ENCODE measurements around the gene HLCS. TPM values are rescaled to one million over a fixed set of nuclear protein-coding genes. Genes with fewer than 3 reads are reported as not detected.

HLCS gene
- total RNA-seq, 2 experiments from 2014 or later: 15.5 to 16.8 TPM

DNA sequence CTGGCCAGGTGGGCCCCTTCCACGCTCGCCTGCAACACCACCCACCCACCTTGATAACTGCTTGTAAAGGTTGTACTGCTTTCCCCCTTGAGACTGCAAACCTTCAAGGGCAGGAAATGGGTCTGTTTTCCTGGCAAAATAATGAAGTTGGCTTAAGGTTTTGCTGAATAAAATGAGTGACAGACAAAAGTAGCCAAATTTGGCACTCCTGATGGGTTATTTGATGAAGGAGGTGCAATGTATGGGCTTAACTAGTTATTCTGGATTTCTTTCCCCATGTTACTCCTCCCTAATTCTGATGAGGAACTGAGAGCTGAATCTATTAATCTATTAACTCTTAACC is 14.6 kb upstream of the HLCS start:
- Mint-ChIP-seq H3K36me3 (ENCODE audit: low read depth) (no peaks in the 10 kb centered on the region), H3K9me3 (ENCODE audit: insufficient read depth) (no peaks in the 10 kb centered on the region), H3K27ac (peak overlapping the region; percentile 63), H3K4me1 (ENCODE audit: low read depth) (peaks cover 34% of the 10 kb centered on the region), H3K4me3 (peak overlapping the region; percentile 62), H3K27me3 (ENCODE audit: low read depth) (peaks cover 4% of the 10 kb centered on the region)
- DNase-seq: no peak
- no peak for ATAC-seq
- ChIA-PET POLR2A (no interaction called here), CTCF (interaction anchor here (1.2 kb wide), 1 partner anchor 23 kb away, joined by 3 read pairs; no protein-coding TSS in a partner anchor)

DNA sequence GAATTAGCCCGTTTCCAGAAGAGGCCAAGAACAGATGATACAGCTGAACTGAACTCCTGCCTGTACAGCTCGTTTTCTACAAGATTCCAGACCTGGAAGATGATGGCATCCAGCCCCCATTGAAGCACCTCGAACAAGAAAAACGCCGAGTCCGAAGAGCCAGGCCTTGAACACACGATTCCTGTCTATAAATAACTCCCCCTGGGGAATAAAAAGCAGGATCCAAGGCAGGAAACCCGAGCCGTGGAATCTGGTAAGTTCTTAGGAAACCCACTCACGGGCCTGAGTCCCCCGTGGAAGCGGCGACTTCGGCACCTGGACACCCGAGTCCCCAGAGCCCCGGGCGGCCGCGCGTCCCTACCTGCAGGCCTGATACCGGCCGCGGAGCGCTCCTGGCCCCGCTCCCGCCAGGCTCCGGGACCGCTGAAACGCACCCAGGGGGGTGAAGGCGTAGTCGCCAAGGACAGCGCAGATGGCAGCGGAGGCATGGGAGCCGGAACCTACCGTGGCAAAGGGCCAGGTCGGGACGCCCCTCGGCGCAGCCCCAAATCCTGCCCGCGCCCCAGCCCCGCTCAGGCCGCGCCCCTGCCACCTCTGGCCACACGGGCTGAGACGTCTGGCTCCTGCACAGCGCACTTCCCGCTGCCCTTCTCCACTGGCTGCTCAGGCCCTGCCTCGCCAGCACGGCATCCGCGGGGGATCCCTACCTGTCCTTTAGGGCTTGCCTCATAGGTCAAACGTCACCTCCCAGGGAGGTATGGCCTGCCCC is 14.0 kb upstream of the HLCS start:
- CTCF ChIA-PET: interaction anchor here (2.2 kb wide), 2 partner anchors 9 to 13 kb away, joined by 6 to 9 read pairs; partner anchors contain the start of gene HLCS

DNA sequence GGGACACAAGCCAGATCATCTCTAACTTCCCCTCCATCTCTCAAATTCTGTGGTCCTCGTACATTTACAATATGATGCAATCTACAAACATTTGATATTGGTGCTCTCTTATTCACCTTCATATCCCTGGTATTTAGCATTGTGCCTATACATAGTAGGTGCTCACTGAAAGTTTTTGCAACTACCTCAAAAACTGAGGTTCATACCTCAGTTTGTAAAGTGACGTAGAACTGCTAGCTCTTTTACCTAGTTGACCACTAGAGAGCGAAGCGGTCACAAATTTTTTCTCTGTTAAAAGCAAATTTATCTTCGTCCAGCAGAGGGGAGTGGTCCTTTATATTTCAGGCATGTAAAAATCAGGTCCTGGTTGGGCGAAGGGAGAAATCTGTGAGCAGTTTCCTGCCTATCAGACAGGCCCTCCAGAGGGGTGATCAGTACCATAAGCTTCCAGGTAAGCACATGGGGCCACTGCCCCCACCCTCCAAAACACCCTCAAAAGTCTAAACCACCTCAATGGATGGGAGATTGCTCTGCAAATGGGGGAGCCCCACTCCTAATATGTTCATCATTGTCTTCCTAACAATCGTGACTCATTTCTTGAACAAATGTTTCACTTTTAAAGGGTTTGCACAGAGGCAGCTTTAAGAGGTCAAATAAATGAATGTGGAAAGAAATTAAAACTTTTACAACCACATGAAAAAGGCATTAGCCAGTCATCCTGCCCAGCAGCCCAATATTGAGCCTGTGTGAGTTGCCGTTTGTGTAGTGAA is 10.6 kb upstream of the HLCS start:
- H3K4me3 Mint-ChIP-seq: no peak overlapping the region
- ChIA-PET CTCF (interaction anchor here (0.6 to 3.7 kb wide), 21 partner anchors 10 to 287 kb away, joined by 3 to 34 read pairs (median 4); partner anchors contain the start of gene HLCS), POLR2A (interaction anchor here (0.8 to 0.9 kb wide), 2 partner anchors 10 to 587 kb away, joined by 3 read pairs; partner anchors contain the start of gene HLCS)
- ATAC-seq: peak; percentile 65
- no peaks in the 10 kb centered on the region for H3K9me3 Mint-ChIP-seq (ENCODE audit: insufficient read depth)
- peaks cover 2% of the 10 kb centered on the region for H3K27me3 Mint-ChIP-seq (ENCODE audit: low read depth)
- peak overlapping the region; percentile 32 for H3K27ac Mint-ChIP-seq
- H3K36me3 Mint-ChIP-seq (ENCODE audit: low read depth): no peaks in the 10 kb centered on the region
- peak; percentile 56 for DNase-seq
- H3K4me1 Mint-ChIP-seq (ENCODE audit: low read depth): peaks cover 28% of the 10 kb centered on the region

More for the DNA sequence above, 14.0 kb upstream of the HLCS start:
- Mint-ChIP-seq H3K4me1 (ENCODE audit: low read depth) (peaks cover 29% of the 10 kb centered on the region), H3K27ac (peak overlapping the region; percentile 63), H3K9me3 (ENCODE audit: insufficient read depth) (no peaks in the 10 kb centered on the region), H3K27me3 (ENCODE audit: low read depth) (peaks cover 4% of the 10 kb centered on the region), H3K36me3 (ENCODE audit: low read depth) (no peaks in the 10 kb centered on the region), H3K4me3 (peak overlapping the region; percentile 62)
- ATAC-seq: peak; percentile 74
- POLR2A ChIA-PET: no interaction called here
- no peak for DNase-seq

DNA sequence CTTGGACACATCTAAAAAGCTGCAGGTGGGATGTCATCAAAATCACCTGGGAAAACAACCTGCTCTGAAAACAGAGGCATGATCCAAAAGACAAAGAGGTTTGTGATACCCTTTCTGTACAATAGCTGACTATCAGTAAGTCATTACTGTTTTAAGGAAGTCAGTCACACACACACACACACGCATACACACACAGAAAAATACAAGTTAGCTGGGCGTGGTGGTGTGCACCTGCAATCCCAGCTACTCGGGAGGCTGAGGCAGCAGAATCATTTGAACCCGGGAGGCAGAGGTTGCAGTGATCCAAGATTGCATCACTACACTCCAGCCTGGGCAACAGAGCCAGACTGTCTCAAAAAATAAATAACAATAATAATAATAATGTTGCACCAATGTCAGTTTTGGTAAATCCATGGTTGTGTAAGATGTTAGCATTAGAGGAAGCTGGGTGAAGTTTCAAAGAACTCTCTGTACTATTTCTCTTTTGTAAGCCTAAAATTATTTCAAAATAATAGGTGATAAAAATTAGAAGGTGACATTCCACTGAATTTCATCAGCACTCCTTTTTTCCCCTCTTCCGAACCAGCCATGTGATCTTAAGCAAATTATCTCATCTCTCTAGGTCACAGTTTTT is 9.9 kb upstream of the HLCS start:
- ATAC-seq (no peak), DNase-seq (no peak)
- Mint-ChIP-seq H3K4me3 (no peak overlapping the region), H3K27ac (peak overlapping the region; percentile 32), H3K36me3 (ENCODE audit: low read depth) (no peaks in the 10 kb centered on the region), H3K27me3 (ENCODE audit: low read depth) (peaks cover 2% of the 10 kb centered on the region), H3K4me1 (ENCODE audit: low read depth) (peaks cover 23% of the 10 kb centered on the region), H3K9me3 (ENCODE audit: insufficient read depth) (no peaks in the 10 kb centered on the region)
- POLR2A ChIA-PET: interaction anchor here (0.9 kb wide), 1 partner anchor 588 kb away, joined by 3 read pairs; no protein-coding TSS in a partner anchor
- CTCF ChIA-PET: interaction anchor here (0.6 to 3.7 kb wide), 21 partner anchors 11 to 288 kb away, joined by 3 to 34 read pairs (median 4); partner anchors contain the start of gene HLCS

DNA sequence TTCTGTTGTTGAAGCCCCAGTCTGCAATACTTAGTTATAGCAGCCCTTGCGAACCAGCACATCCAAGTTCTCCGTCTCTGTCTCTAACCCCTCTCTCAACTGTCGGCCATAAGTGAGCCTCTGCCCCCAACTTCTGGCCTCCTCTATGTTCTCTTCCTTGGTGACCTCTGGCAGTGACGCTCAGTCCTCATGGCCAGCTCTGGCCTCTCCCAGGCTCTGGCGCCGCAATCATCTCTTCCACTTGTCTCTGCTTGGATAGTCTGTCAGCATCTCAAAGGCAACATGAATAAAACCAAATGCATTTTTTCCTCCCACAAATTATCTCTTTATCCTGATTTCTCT is 8.4 kb upstream of the HLCS start:
- Mint-ChIP-seq H3K4me1 (ENCODE audit: low read depth) (peaks cover 15% of the 10 kb centered on the region), H3K27ac (no peak overlapping the region), H3K4me3 (no peak overlapping the region), H3K9me3 (ENCODE audit: insufficient read depth) (no peaks in the 10 kb centered on the region), H3K27me3 (ENCODE audit: low read depth) (no peaks in the 10 kb centered on the region), H3K36me3 (ENCODE audit: low read depth) (no peaks in the 10 kb centered on the region)
- DNase-seq (no peak), ATAC-seq (no peak)
- POLR2A ChIA-PET: interaction anchor here (1.3 kb wide), 1 partner anchor 8 kb away, joined by 5 read pairs; no protein-coding TSS in a partner anchor
- CTCF ChIA-PET: interaction anchor here (1.2 to 3.7 kb wide), 4 partner anchors 9 to 36 kb away, joined by 3 to 34 read pairs (median 22); partner anchors contain the start of gene HLCS

DNA sequence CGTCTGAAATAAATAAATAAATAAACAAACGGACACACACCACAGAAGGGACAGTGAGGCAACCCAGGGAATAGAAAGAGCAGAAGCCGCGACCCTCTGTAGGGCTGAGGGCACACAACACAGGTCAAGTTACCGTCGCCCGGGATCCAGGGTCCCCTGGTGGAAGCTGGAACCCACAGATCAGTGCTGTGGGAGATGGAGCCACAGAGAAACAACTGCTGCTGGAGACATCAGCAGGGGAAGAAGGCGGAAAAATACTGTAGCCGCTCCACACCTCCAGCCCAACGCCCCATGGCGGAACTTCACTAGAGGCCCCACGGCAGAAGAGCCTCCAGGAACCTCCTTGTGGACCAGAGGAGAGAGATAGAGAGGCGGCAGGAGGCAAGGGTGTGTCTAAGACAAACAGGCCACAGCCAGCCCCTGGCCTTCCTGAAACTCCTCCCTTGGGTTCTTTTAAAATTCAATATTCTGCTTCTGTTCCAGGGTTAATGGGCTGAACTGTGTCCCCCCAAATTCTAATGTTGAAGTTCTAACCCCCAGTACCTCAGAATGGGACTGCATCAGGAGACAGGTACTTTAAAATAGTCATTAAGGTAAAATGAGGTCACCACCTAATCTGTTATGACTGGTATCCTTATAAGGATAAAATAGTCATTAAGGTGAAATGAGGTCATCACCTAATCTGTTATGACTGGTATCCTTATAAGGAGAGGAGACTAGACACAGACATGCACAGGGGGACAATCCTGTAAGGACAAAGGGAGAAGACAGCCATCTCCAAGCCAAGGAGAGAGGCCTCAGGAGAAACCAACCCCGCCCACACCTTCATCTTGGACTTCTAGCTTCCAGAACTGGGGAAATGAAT is 7.7 kb upstream of the HLCS start:
- ATAC-seq (no peak), DNase-seq (no peak)
- Mint-ChIP-seq H3K9me3 (ENCODE audit: insufficient read depth) (no peaks in the 10 kb centered on the region), H3K4me1 (ENCODE audit: low read depth) (peaks cover 15% of the 10 kb centered on the region), H3K27me3 (ENCODE audit: low read depth) (no peaks in the 10 kb centered on the region), H3K27ac (no peak overlapping the region), H3K4me3 (no peak overlapping the region), H3K36me3 (ENCODE audit: low read depth) (no peaks in the 10 kb centered on the region)
- POLR2A ChIA-PET: no interaction called here
- CTCF ChIA-PET: interaction anchor here (3.7 kb wide), 1 partner anchor 16 kb away, joined by 34 read pairs; no protein-coding TSS in a partner anchor

DNA sequence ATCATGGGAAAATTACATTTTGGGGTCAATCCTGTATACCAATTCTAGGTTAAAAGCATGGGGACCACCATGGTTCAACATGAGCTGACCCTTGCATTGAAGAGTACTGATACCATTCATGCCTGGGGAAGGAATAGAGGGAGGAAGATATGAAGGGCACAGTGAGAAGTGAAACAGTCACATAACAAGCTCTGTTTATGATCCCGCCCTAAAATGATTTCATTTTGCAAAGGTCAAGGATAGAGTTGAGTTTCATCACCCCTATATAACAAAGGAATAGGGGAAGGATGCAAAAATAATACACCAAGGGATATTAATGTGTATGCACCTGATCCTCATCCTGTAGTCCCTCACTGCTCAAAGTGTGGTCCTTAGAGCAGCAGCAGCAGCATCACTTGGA is 2.5 kb upstream of the HLCS start:
- Mint-ChIP-seq H3K4me1 (ENCODE audit: low read depth) (peaks cover 21% of the 10 kb centered on the region), H3K27ac (no peak overlapping the region), H3K9me3 (ENCODE audit: insufficient read depth) (no peaks in the 10 kb centered on the region), H3K36me3 (ENCODE audit: low read depth) (no peaks in the 10 kb centered on the region), H3K4me3 (no peak overlapping the region), H3K27me3 (ENCODE audit: low read depth) (no peaks in the 10 kb centered on the region)
- ATAC-seq (no peak), DNase-seq (no peak)
- CTCF ChIA-PET: interaction anchor here (2.5 kb wide), 1 partner anchor 41 kb away, joined by 6 read pairs; no protein-coding TSS in a partner anchor
- POLR2A ChIA-PET: interaction anchor here (1.0 kb wide), 1 partner anchor 20 kb away, joined by 3 read pairs; no protein-coding TSS in a partner anchor

DNA sequence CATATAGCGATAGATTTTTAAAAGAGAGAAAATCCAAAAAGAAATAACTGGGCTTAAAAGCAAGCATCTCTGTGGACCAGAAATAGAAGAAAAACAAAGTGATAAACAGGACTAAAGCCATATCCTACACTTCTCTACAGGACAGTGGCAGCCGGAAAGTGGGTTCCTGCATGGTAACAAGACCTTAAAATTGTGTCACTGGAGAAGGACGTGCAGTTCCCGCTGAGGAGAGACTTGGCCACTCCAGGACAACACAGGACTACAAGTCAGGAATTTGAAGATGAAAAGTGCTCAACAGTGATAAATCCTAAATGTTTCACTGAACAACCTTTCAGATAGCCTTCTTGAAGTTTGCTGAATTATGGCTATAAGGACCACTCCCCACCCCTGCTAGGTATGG is 1.9 kb upstream of the HLCS start:
- no peaks in the 10 kb centered on the region for H3K36me3 Mint-ChIP-seq (ENCODE audit: low read depth)
- ChIA-PET CTCF (interaction anchor here (2.1 to 2.5 kb wide), 3 partner anchors 11 to 42 kb away, joined by 6 to 8 read pairs (median 6); no protein-coding TSS in a partner anchor), POLR2A (no interaction called here)
- no peak overlapping the region for H3K4me3 Mint-ChIP-seq
- no peaks in the 10 kb centered on the region for H3K9me3 Mint-ChIP-seq (ENCODE audit: insufficient read depth)
- peaks cover 21% of the 10 kb centered on the region for H3K4me1 Mint-ChIP-seq (ENCODE audit: low read depth)
- no peaks in the 10 kb centered on the region for H3K27me3 Mint-ChIP-seq (ENCODE audit: low read depth)
- no peak for ATAC-seq
- no peak overlapping the region for H3K27ac Mint-ChIP-seq
- DNase-seq: no peak

DNA sequence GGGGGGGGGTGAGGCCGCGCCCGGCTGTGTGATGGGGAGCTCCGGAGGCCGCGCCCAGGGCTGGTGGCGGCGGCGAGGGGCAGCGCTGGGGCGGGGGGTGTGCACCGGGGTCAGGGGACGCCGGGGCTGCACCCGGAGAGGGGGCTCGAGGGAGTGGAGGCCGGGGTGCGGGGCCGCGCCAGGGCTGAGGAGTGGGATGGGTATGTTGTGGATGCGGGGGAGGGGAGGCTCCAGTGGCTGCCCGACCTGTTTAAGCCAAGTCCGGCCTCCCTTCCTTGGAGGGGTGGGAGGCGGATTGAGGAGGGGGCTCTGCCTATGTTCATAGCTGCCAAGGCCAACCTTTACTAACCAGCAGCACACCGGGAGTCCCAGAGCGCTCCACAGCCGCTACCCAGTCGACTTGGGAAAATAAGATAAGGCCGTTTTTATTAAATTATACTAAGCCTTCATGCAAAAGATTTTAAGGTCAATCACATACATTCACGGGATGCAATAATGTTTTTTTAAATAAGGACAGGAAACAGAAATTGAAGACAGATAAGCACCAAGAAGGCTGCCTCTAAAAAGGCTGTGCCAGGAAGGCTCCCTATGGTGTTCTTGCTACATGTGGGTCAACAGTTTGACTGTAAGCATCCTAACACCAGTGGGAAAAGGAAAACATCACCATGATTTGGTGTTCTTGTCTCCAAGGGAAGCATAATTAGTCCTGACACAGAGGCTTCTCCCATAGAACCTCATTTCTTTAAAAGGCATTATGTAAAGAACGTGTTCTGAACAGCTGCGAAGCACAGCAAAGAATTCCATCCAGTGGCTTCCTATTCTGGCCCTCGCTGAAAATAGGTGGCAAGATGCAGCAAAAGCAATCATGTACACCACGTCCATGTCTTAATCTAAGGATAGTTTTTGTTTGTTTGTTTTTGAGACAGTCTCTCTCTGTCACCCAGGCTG is 626 bp upstream of the HLCS start:
- ATAC-seq (no peak), DNase-seq (no peak)
- H3K27ac Mint-ChIP-seq: peak overlapping the region; percentile 83
- peak overlapping the region; percentile 67 for H3K4me3 Mint-ChIP-seq
- H3K4me1 Mint-ChIP-seq (ENCODE audit: low read depth): peaks cover 21% of the 10 kb centered on the region
- CTCF ChIA-PET: interaction anchor here (0.9 to 3.9 kb wide), 10 partner anchors 9 to 300 kb away, joined by 3 to 24 read pairs (median 5); partner anchors contain the start of gene VPS26C
- H3K27me3 Mint-ChIP-seq (ENCODE audit: low read depth): no peaks in the 10 kb centered on the region
- peaks cover under 1% of the 10 kb centered on the region for H3K36me3 Mint-ChIP-seq (ENCODE audit: low read depth)
- POLR2A ChIA-PET: interaction anchor here (0.6 to 1.7 kb wide), 8 partner anchors 8 to 597 kb away, joined by 3 to 6 read pairs (median 3); no protein-coding TSS in a partner anchor
- no peaks in the 10 kb centered on the region for H3K9me3 Mint-ChIP-seq (ENCODE audit: insufficient read depth)

DNA sequence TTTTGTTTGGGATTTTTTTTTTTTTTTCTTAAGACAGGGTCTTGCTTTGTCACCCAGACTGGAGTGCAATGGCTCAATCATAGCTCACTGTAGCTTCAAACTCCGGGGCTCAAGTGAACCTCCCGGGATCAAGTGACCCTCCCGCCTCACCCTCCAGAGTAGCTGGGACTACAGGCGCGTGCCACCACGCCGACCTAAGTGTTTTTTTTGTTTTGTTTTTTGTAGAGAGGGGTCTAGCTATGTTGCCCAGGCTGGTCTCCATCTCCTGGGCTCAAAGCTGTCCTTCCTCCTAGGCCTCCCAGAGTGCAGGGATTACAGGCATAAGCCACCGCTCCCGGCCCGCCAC is 776 bp downstream of the HLCS start:
- DNase-seq (no peak), ATAC-seq (no peak)
- H3K4me3 Mint-ChIP-seq: peak overlapping the region; percentile 88
- POLR2A ChIA-PET: interaction anchor here (0.7 to 1.7 kb wide), 4 partner anchors 17 to 255 kb away, joined by 4 to 6 read pairs (median 4); no protein-coding TSS in a partner anchor
- H3K9me3 Mint-ChIP-seq (ENCODE audit: insufficient read depth): no peaks in the 10 kb centered on the region
- no peaks in the 10 kb centered on the region for H3K27me3 Mint-ChIP-seq (ENCODE audit: low read depth)
- H3K36me3 Mint-ChIP-seq (ENCODE audit: low read depth): peaks cover 8% of the 10 kb centered on the region
- CTCF ChIA-PET: interaction anchor here (0.6 to 3.9 kb wide), 5 partner anchors 11 to 112 kb away, joined by 3 to 24 read pairs (median 8); no protein-coding TSS in a partner anchor
- H3K27ac Mint-ChIP-seq: peak overlapping the region; percentile 90
- peaks cover 21% of the 10 kb centered on the region for H3K4me1 Mint-ChIP-seq (ENCODE audit: low read depth)

Measured in activated CD8-positive, alpha-beta T cell treated with anti-CD3 and anti-CD28 coated beads, Interleukin-2, amount 10 ng/mL, durations not matched to agents 7 days and 5 days (primary cell).